HG02973 (cell line): ENCODE results near the gene RTKN.

ENCODE experiments used
- ATAC-seq: cut with Tn5 transposase; IDR thresholded peaks from one replicate; pipeline ENCODE4 v1.9.1; 2021; ENCODE audit warnings: moderate library complexity; ENCODE audit not compliant: unreplicated experiment

The RTKN gene

GRCh38 chr2:74440378-74441169, 1.2 kb downstream of the RTKN start:
- peak; percentile 78 for ATAC-seq

GRCh38 chr2:74439803-74440377, 1.8 kb downstream of the RTKN start:
- peak; percentile 4 for ATAC-seq

GRCh38 chr2:74439373-74439772, 2.4 kb downstream of the RTKN start:
- ATAC-seq = no peak

DNA sequence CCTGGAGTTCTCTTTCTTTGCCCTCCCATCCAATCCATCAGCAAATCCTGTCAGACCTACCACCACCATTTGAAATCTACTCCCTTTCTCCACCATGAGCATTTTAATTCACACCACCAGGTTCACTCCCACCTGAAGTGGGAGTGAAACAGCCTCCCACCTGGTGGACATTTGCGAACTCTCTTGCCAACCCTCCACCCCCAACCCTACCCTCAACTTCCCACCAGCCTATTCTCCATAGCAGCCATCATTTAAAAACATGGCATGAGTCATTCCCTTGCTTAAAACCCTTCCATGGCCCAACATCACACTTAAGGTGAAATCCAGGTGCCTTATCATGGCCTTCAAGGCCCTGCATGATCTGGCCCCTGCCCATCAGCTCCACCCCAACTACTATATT, 3.5 kb downstream of the RTKN start:
- no peak for ATAC-seq

DNA sequence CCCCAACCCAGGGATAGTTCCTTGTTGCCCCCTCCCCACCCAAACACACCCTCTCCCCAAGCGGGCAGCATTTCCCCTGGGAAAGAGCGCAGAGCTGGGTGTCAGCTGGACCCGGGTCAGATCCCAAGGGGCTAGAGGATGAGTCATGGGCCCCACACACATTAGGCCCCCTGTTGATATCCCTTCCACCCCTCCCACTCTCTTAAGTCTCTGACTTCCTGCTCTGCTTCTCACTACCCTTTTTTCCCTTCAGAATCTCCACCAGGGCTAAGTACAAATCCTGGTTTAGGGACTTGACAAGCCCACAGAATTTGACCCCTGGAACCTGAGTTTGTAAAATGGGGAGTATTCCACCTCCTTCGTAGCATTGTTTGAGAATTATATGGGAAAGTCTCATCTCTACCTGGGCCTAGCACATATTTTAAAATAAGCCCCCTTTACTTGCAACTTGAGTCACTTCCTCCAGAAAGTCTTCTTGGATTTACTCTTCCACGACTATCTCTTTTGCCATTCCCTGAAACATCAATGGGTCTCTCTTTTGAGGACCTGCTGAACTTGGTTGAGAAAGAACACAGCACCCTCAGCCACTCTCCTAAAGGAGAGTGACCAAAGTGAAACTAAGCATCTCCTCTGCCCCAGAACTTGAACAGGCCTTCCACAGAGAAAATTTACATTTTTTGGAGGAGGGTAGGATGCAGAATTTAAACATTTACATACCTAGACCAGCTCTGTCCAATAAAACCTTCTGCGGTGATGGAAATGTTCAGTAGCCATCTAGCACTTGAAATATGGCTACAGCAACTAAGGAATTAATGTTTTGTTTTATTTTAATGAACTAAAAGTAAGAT, 4.7 kb downstream of the RTKN start:
- ATAC-seq = no peak

GRCh38 chr2:74436111-74436805, 5.5 kb downstream of the RTKN start:
- ATAC-seq = no peak

DNA sequence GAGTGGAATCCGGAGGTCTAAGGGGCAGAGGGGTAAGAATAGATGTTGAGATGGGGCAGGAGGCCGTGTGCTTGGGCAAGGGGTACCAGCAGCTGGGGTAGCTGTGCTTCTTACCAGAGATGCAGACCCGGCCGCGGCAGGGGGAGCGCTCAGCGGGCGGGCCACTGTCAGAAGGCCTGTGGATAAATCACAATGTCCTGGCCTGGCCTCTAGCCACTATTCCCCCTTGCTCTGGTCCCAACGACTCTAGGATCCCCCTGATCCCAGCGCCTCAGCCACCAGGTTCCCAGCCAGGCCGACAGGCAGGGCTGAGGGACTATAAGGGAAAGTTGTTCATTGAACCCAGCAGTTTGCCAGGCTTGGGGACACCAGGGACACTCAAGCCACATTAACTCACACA, 11.2 kb downstream of the RTKN start:
- ATAC-seq = no peak

GRCh38 chr2:74429487-74430451, 12.0 kb downstream of the RTKN start:
- ATAC-seq = no peak

DNA sequence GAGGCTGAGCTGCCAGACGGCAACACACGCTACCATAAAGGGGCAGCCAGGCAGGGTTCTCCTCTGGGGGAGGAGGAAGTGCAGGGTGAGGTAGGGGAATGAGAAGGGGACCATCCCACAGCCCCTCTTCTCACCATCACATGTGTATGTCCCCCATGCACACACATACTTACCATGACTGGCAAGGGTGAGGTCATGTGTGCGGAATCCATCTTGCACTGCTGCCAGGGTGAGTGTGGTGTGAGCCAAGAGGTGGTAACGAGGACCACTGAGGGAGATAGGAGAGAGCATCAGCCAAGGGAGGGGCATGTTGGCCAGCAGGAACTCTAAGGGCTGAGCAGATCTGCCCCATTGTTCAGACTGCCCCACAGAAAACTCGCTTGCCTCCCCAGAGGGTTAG, 13.1 kb downstream of the RTKN start:
- no peak for ATAC-seq

DNA sequence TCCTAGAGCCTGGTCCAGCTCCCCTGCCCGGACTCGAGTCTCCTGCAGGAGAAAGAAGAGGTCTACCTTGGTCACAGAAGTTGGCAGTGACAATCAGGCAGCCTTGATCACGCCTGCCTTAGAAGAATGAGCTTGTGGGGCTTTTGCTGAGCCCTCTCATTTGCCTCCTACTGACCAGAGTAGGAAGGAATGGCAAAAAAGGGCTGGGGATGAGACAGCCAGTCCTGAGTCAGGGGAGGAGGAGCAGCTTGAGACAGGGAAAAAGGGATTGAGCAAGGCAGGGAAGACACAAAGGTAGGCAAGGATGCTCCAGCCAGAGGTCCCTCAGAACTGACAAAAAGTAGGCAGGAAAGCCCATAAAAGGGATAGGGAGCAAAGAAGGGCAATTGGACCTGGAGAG, 14.2 kb downstream of the RTKN start:
- ATAC-seq = no peak

- no peak for ATAC-seq
Observed at GRCh38 chr2:74426181-74426758, 15.5 kb downstream of the RTKN start.

- ATAC-seq = no peak
Observed at GRCh38 chr2:74425523-74425922, 16.2 kb downstream of the RTKN start.

- no peak for ATAC-seq
Observed at GRCh38 chr2:74424995-74425406, 16.7 kb downstream of the RTKN start.

DNA sequence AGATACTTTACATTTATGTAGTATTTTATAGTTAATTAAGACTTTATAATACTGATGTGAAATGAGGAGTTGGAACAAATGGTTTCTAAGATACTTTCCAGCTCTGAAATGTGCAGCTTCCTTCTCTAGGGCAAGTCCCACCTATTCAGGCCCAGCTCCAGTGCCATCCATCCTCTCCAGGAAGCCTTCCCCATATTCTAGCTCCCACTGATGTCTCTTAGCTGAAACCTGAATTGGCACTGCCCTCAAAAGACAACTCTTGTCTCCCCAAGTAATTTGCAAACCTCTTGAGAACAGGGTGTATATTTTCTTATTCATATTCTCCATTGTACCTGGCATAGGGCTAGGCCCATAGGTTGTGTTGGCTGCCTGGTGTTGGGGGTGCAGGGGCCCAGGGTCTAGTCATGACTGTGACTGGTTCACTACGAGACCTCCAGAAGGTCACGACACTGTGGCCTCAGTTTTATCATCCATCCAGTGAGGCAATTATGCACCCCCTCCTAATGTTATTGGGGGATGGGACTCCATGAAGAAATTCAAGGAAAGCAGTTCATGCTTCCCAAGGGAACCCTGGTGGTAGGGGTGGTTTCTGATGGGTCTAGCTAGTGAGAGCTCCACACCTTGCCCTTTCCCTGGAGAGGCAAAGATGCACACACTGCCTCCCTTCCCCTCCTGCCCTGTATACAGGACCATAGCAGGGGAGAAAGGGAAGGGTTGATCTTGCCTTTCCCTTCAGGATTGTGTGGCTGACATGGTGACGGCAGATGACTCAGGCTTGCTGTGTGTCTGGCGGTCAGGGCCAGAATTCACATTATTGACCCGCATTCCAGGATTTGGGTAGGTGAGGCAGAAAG, 17.4 kb downstream of the RTKN start:
- ATAC-seq = no peak

DNA sequence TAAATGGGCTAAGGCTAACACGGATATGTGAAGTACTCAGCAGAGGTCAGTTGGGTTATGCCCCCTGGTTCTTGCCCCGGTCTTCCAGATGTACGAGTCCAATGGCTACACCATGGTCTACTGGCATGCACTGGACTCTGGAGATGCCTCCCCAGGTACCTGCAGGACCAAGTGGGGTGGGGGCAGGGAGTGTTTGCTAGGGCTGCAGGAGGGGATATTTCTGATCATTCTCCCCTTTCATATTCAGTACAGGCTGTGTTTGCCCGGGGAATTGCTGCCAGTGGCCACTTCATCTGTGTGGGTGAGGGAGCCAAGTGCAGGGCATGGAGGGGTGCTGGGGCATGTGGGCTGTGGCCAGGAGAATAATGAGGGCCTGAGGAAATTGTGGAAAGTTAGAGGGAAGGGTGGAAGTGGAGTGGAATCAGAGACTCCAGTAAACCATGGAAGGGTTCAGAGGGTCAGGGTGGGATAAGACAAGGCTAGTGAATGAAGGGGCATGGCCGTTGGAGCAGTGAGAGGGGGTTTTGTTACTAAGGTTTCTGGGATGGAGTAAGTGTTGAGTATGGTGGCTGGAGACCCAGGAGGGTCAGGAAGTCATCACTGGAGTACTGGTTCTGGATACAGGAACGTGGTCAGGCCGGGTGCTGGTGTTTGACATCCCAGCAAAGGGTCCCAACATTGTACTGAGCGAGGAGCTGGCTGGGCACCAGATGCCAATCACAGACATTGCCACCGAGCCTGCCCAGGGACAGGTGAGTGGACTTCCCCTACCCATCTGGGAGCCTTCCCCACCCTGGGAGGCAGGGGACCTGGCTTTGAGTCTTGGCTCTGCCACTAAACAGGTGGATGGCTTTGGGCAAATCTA, 18.3 kb downstream of the RTKN start:
- no peak for ATAC-seq

GRCh38 chr2:74421221-74421870, 20.4 kb downstream of the RTKN start, which contains the start of the genes C2orf81 and WDR54:
TSS of gene C2orf81 (minus strand) at chr2:74421619. CDS start at chr2:74421560, 59 bp downstream.
TSS of gene WDR54 (plus strand) at chr2:74421730. CDS start at chr2:74422154, 424 bp downstream.
- peak; percentile 83 for ATAC-seq
